K562 (cell line): ENCODE data around the gene CCDC82. TPM values are rescaled to one million over a fixed set of nuclear protein-coding genes. Genes with fewer than 3 reads are reported as not detected.
A peak's percentile ranks its signal among the peaks of the same experiment; 100 is the strongest.

ENCODE experiments used
- CBX1 ChIP-seq: sonication (generic); IDR thresholded peaks from 2 replicates; pipeline ENCODE4 v1.6.1; 2016; ENCODE audit warnings: antibody characterized with exemption, low read depth, mild to moderate bottlenecking
- CC2D1A ChIP-seq: fragments of 450-650 bp; IDR thresholded peaks from 2 replicates; pipeline ENCODE4 v1.6.1; 2017; ENCODE audit warnings: mild to moderate bottlenecking
- MAFK ChIP-seq: IDR thresholded peaks from 2 replicates; pipeline ENCODE4 v1.6.1; 2011; ENCODE audit warnings: low read length, improper control_type of control experiment
- POLR2B ChIP-seq: fragments of 450-650 bp; IDR thresholded peaks from 2 replicates; pipeline ENCODE4 v1.6.1; 2018; ENCODE audit warnings: low read depth; ENCODE audit not compliant: partially characterized antibody
- POLR2H ChIP-seq: IDR thresholded peaks from 2 replicates; pipeline ENCODE4 v1.6.1; 2016; ENCODE audit warnings: missing genetic modification characterization, low read depth, mild to moderate bottlenecking, control low read depth, missing compliant biosample characterization, moderate library complexity
- RBBP5 ChIP-seq: fragments of 200-600 bp; sonication (generic); IDR thresholded peaks from 2 replicates; pipeline ENCODE4 v1.6.1; 2012; ENCODE audit warnings: borderline replicate concordance, mild to moderate bottlenecking, low read length, control low read depth, inconsistent platforms; ENCODE audit not compliant: insufficient read depth, poor library complexity, severe bottlenecking
- XRCC4 ChIP-seq: IDR thresholded peaks from one replicate; pipeline ENCODE4 v1.6.1; 2011; ENCODE audit not compliant: insufficient read depth, insufficient read length; ENCODE audit errors: extremely low read depth
- XRCC5 ChIP-seq: fragments of 200-400 bp; formaldehyde crosslinking; IDR thresholded peaks from 2 replicates; pipeline ENCODE4 v1.6.1; 2017; ENCODE audit warnings: low read depth, mild to moderate bottlenecking, low read length
- ZBTB8A ChIP-seq: fragments of 450-650 bp; IDR thresholded peaks from 2 replicates; pipeline ENCODE4 v1.6.1; 2018; ENCODE audit warnings: mild to moderate bottlenecking, moderate library complexity; ENCODE audit not compliant: partially characterized antibody
- ZNF175 ChIP-seq: fragments of 200-800 bp; sonication (Bioruptor generic); IDR thresholded peaks from 2 replicates; pipeline ENCODE4 v1.6.1; 2016; ENCODE audit warnings: low read depth, mild to moderate bottlenecking, missing genetic modification characterization, missing compliant biosample characterization
- ZNF3 ChIP-seq: fragments of 250-450 bp; sonication (Bioruptor Pico); IDR thresholded peaks from 2 replicates; pipeline ENCODE4 v1.5.0; 2021; ENCODE audit warnings: mild to moderate bottlenecking, moderate library complexity
- polyA plus RNA-seq, 8 experiments: library from polyadenylated mRNA; depleted of rRNA in 4 of 8; stranded (reverse) in 5 of 8; unstranded in 3 of 8; fragments of >200 nt; fragmentation: Nextera tagmentation in 2 of 8; fragmentation: Illumina TruSeq in 1 of 8; extraction: Ambion mirVana in 2 of 8; extraction: Trizol in 1 of 8; gene quantifications; 2 replicates each; pipeline versions ENCODE4 v1.2.1 to v1.2.3, GENCODE V29; 2011 to 2014; ENCODE audit warnings: inconsistent platforms in 1 of 8, missing spikeins in 1 of 8
- total RNA-seq, 7 experiments: library from RNA; depleted of rRNA in 6 of 7; stranded (reverse); fragments of >200 nt in 6 of 7; fragmentation: Illumina TruSeq in 2 of 7; extraction: Trizol in 2 of 7; gene quantifications; 2 replicates each; pipeline versions ENCODE4 v1.2.1 to v1.2.3, GENCODE V29; 2011 to 2021; ENCODE audit warnings: low replicate concordance in 1 of 7
- TF ChIP-seq, protein P1 (sequence below), 2 experiments: fragments of 450-650 bp in 1 of 2; IDR thresholded peaks; 2 replicates each; pipeline ENCODE4 v1.6.1; 2011 to 2017; ENCODE audit warnings: low read depth in 2 of 2, antibody characterized with exemption in 1 of 2, borderline replicate concordance in 1 of 2, low read length in 1 of 2, mild to moderate bottlenecking in 1 of 2, mixed read lengths in 1 of 2; ENCODE audit not compliant: control insufficient read depth in 1 of 2
- TF ChIP-seq, protein P2 (sequence below), 2 experiments: fragments of 450-650 bp in 1 of 2; sonication (generic) in 1 of 2; formaldehyde crosslinking in 1 of 2; IDR thresholded peaks in 1 of 2; conservative IDR thresholded peaks in 1 of 2; 2 replicates each; pipeline versions ENCODE4 v1.6.1 to v1.8.1; 2016 to 2023; ENCODE audit warnings: mild to moderate bottlenecking in 2 of 2, moderate library complexity in 2 of 2, inconsistent platforms in 1 of 2, missing genetic modification reagents in 1 of 2
- TF ChIP-seq, protein P3 (sequence below): sonication (generic); formaldehyde crosslinking; IDR thresholded peaks from 2 replicates; pipeline ENCODE4 v1.8.0; 2023; ENCODE audit warnings: mild to moderate bottlenecking, missing genetic modification reagents
- TF ChIP-seq, protein P4 (sequence below): IDR thresholded peaks from 3 replicates; pipeline ENCODE4 v1.6.1; 2011; ENCODE audit warnings: borderline replicate concordance, mild to moderate bottlenecking; ENCODE audit not compliant: insufficient read length, insufficient read depth

Gene CCDC82
- total and polyA plus RNA-seq, 9 of the 15 experiments (the other 6 are each of a cell fraction or from before 2014, with no cell fraction given), result 12.5 to 51.3 (median 24.5) TPM

DNA sequence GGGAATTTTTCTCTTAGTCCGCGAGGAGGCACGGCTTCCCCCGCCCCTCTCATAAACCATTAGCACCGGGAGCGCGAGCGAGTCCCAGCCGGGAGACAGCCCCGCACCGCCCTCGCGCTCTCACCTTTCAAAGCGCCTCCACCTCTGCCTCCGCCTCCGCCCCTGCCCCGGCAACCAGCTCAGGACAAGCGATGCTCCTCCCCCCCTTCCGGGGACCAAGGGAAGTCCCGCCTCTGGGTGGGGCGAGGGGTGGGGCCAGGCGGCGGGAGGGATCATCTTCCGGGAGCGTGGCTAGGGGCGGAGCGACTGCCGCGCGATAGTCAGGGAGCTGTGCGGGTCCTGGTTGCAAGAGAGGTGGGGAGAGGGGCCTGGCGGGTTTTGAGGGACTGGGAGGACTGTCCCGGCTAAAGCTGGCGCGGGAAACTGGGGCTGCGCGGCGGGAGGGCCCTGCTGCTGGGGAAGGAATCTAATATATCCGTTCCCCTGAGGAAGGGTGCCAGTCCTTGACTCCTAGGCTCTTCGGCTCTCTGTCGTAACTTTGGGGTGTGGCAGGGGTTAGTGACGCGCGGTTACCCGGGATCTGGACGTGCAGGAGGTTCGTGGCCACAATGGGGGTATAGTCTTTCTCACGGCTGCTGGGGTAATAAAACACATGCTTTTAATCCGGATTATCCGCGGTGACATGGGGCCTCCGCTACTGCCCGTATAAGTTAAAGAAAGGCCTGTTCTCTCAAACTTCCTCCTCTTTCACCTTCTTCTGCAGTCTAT, at the start of gene CCDC82, which contains the start of gene JRKL (continued):
- TF ChIP-seq, protein P1, sequence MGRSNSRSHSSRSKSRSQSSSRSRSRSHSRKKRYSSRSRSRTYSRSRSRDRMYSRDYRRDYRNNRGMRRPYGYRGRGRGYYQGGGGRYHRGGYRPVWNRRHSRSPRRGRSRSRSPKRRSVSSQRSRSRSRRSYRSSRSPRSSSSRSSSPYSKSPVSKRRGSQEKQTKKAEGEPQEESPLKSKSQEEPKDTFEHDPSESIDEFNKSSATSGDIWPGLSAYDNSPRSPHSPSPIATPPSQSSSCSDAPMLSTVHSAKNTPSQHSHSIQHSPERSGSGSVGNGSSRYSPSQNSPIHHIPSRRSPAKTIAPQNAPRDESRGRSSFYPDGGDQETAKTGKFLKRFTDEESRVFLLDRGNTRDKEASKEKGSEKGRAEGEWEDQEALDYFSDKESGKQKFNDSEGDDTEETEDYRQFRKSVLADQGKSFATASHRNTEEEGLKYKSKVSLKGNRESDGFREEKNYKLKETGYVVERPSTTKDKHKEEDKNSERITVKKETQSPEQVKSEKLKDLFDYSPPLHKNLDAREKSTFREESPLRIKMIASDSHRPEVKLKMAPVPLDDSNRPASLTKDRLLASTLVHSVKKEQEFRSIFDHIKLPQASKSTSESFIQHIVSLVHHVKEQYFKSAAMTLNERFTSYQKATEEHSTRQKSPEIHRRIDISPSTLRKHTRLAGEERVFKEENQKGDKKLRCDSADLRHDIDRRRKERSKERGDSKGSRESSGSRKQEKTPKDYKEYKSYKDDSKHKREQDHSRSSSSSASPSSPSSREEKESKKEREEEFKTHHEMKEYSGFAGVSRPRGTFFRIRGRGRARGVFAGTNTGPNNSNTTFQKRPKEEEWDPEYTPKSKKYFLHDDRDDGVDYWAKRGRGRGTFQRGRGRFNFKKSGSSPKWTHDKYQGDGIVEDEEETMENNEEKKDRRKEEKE (IDR thresholded peaks at IDR 0.05; ENCODE audit: borderline replicate concordance in 1 of 2, control insufficient read depth in 1 of 2, low read depth in 2 of 2, low read length in 1 of 2), result no peak
- TF ChIP-seq RBBP5 (peak; percentile 19), XRCC5 (peak; percentile 30; the same call in 1 of the 2 replicates), POLR2H (tag) (peak; percentile 63; the same call in 1 of the 2 replicates), CC2D1A (no peak; the same call in 1 of the 2 replicates), ZNF3 (CRISPR knock-in tag) (no peak), POLR2B (peak; percentile 84), MAFK (no peak), ZNF175 (CRISPR knock-in tag) (no peak), CBX1 (0 out of 2 replicates have a peak, but pooled peaks have one; percentile 61), ZBTB8A (no peak), XRCC4 (no peak)
- TF ChIP-seq, protein P2, sequence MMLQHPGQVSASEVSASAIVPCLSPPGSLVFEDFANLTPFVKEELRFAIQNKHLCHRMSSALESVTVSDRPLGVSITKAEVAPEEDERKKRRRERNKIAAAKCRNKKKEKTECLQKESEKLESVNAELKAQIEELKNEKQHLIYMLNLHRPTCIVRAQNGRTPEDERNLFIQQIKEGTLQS (IDR thresholded peaks at IDR 0.05), result no peak; the same call in 1 of the 2 replicates
- TF ChIP-seq, protein P2 (CRISPR knock-in tag; conservative IDR thresholded peaks at IDR 0.05), result 0 out of 2 replicates have a peak, but pooled peaks have one; percentile 44
- TF ChIP-seq, protein P3, sequence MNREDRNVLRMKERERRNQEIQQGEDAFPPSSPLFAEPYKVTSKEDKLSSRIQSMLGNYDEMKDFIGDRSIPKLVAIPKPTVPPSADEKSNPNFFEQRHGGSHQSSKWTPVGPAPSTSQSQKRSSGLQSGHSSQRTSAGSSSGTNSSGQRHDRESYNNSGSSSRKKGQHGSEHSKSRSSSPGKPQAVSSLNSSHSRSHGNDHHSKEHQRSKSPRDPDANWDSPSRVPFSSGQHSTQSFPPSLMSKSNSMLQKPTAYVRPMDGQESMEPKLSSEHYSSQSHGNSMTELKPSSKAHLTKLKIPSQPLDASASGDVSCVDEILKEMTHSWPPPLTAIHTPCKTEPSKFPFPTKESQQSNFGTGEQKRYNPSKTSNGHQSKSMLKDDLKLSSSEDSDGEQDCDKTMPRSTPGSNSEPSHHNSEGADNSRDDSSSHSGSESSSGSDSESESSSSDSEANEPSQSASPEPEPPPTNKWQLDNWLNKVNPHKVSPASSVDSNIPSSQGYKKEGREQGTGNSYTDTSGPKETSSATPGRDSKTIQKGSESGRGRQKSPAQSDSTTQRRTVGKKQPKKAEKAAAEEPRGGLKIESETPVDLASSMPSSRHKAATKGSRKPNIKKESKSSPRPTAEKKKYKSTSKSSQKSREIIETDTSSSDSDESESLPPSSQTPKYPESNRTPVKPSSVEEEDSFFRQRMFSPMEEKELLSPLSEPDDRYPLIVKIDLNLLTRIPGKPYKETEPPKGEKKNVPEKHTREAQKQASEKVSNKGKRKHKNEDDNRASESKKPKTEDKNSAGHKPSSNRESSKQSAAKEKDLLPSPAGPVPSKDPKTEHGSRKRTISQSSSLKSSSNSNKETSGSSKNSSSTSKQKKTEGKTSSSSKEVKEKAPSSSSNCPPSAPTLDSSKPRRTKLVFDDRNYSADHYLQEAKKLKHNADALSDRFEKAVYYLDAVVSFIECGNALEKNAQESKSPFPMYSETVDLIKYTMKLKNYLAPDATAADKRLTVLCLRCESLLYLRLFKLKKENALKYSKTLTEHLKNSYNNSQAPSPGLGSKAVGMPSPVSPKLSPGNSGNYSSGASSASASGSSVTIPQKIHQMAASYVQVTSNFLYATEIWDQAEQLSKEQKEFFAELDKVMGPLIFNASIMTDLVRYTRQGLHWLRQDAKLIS (CRISPR knock-in tag), result 0 out of 2 replicates have a peak, but pooled peaks have one; percentile 45
- TF ChIP-seq, protein P4, sequence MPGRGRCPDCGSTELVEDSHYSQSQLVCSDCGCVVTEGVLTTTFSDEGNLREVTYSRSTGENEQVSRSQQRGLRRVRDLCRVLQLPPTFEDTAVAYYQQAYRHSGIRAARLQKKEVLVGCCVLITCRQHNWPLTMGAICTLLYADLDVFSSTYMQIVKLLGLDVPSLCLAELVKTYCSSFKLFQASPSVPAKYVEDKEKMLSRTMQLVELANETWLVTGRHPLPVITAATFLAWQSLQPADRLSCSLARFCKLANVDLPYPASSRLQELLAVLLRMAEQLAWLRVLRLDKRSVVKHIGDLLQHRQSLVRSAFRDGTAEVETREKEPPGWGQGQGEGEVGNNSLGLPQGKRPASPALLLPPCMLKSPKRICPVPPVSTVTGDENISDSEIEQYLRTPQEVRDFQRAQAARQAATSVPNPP, result no peak
